Measurements from ENCODE around the gene SCAMP5.
A peak's percentile ranks its signal among the peaks of the same experiment; 100 is the strongest.

The SCAMP5 gene

DNA sequence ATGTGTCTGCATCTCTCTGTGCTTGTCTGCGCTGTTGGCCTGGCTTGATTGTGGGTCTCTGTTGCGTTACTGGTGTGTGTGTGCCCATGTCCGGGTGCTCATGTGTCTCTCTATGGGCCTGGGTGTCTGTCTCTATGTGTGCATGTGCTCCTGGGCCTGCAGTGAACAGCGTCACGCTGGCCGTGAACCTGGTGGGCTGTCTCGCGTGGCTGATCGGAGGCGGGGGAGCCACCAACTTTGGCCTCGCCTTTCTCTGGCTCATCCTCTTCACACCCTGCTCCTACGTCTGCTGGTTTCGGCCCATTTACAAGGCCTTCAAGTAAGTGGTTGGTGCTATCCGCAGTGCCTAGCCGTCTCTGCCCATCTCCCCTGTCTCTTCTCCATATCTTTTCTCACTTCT lies 21.1 kb downstream of the SCAMP5 start:
- H3K9me3 Mint-ChIP-seq: no peaks in the 10 kb centered on the region
- no peak overlapping the region for H3K4me3 Mint-ChIP-seq
- intact Hi-C loops (cut with micrococcal nuclease): no loop called here
- H3K27me3 Mint-ChIP-seq: no peaks in the 10 kb centered on the region
- no peak overlapping the region for H3K27ac Mint-ChIP-seq
- H3K36me3 Mint-ChIP-seq (ENCODE audit: low read depth): no peaks in the 10 kb centered on the region
- peaks cover 21% of the 10 kb centered on the region for H3K4me1 Mint-ChIP-seq (ENCODE audit: low read depth)

DNA sequence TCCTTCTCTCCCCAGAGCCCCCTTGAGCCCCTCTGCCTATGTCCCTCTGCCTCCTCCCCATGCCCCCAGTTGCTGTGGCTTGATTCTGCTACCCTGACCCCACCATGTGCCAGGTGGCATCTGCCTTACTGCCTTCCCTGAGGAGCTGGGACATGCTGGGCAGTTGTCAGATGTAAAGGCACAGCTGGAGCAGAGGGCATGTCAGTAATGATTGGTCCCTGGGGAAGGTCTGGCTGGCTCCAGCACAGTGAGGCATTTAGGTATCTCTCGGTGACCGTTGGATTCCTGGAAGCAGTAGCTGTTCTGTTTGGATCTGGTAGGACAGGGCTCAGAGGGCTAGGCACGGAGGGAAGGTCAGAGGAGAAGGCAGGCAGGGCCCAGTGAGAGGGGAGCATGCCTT lies 24.6 kb downstream of the SCAMP5 start:
- Mint-ChIP-seq H3K27ac (no peak overlapping the region), H3K27me3 (no peaks in the 10 kb centered on the region), H3K4me1 (ENCODE audit: low read depth) (peaks cover 31% of the 10 kb centered on the region), H3K9me3 (no peaks in the 10 kb centered on the region), H3K4me3 (no peak overlapping the region), H3K36me3 (ENCODE audit: low read depth) (peaks cover 7% of the 10 kb centered on the region)
- intact Hi-C loops (cut with micrococcal nuclease): loop anchor here (10.0 kb wide), 2 partner anchors 65 to 435 kb away; partner anchors contain the start of genes RPP25 and SIN3A

GRCh38 chr15:75021341-75021740 lies 26.0 kb downstream of the SCAMP5 start:
- intact Hi-C loops (cut with micrococcal nuclease): loop anchor here (10.0 kb wide), 2 partner anchors 67 to 433 kb away; partner anchors contain the start of genes RPP25 and SIN3A
- H3K4me3 Mint-ChIP-seq: no peak overlapping the region

GRCh38 chr15:75022783-75023180 lies 27.4 kb downstream of the SCAMP5 start:
- intact Hi-C loops (cut with micrococcal nuclease): loop anchor here (1.0 to 10.0 kb wide), 3 partner anchors 27 to 432 kb away; partner anchors contain the start of genes RPP25, SCAMP5 and SIN3A

More at GRCh38 chr15:75021341-75021740, 26.0 kb downstream of the SCAMP5 start:
- Mint-ChIP-seq H3K27me3 (no peaks in the 10 kb centered on the region), H3K27ac (peak overlapping the region; percentile 77), H3K36me3 (ENCODE audit: low read depth) (peaks cover 13% of the 10 kb centered on the region), H3K4me1 (ENCODE audit: low read depth) (peaks cover 44% of the 10 kb centered on the region), H3K9me3 (no peaks in the 10 kb centered on the region)

DNA sequence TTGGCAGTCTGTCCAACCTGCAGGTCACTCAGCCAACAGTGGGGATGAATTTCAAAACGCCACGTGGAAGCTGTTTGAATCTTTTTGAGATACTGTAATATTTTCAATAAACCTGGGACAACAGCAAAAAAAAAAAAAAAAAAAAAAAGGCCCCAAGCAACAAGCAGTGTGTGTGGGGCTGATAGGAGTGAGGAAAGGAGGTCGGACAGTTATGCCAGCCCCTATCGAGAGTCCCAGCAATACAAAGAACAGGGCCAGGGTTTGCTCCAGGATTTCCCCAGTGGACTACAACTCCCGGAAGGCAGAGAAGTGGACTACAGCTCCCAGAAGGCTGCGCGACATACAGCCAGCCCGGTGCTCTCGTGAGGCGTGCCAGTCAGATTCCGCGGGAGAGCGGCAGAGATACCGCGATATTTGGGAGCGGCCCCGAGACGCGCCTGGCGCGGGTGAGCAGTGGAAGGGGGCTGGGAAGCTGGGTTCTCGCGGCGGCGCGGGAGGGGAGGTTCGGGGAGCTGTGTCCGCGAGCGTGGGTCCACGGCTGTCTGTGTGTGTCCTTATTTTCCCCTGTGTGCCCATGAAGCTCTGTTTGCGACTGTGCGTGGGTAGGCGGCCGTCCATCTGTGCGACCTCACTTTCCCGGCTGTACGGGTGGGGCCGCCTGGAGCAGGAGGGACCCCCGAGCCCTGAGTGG lies 28.0 kb downstream of the SCAMP5 start, which contains the start of gene PPCDC:
Gene PPCDC (plus strand): TSS at position 410 of the 691 bp plus-strand sequence. CDS start 4,729 bp downstream, outside the sequence.
- Mint-ChIP-seq H3K4me1 (ENCODE audit: low read depth) (peaks cover 63% of the 10 kb centered on the region), H3K36me3 (ENCODE audit: low read depth) (peaks cover 33% of the 10 kb centered on the region), H3K9me3 (no peaks in the 10 kb centered on the region), H3K27ac (peak within 1 kb of the TSS; percentile 93), H3K4me3 (peak within 1 kb of the TSS; percentile 82), H3K27me3 (no peaks in the 10 kb centered on the region)
- intact Hi-C loops (cut with micrococcal nuclease): loop anchor here (1.0 to 10.0 kb wide), 3 partner anchors 28 to 431 kb away; partner anchors contain the start of genes RPP25, SCAMP5 and SIN3A

More at GRCh38 chr15:75022783-75023180, 27.4 kb downstream of the SCAMP5 start:
- Mint-ChIP-seq H3K4me3 (no peak overlapping the region), H3K36me3 (ENCODE audit: low read depth) (peaks cover 27% of the 10 kb centered on the region), H3K9me3 (no peaks in the 10 kb centered on the region), H3K27ac (no peak overlapping the region), H3K27me3 (no peaks in the 10 kb centered on the region), H3K4me1 (ENCODE audit: low read depth) (peaks cover 57% of the 10 kb centered on the region)

DNA sequence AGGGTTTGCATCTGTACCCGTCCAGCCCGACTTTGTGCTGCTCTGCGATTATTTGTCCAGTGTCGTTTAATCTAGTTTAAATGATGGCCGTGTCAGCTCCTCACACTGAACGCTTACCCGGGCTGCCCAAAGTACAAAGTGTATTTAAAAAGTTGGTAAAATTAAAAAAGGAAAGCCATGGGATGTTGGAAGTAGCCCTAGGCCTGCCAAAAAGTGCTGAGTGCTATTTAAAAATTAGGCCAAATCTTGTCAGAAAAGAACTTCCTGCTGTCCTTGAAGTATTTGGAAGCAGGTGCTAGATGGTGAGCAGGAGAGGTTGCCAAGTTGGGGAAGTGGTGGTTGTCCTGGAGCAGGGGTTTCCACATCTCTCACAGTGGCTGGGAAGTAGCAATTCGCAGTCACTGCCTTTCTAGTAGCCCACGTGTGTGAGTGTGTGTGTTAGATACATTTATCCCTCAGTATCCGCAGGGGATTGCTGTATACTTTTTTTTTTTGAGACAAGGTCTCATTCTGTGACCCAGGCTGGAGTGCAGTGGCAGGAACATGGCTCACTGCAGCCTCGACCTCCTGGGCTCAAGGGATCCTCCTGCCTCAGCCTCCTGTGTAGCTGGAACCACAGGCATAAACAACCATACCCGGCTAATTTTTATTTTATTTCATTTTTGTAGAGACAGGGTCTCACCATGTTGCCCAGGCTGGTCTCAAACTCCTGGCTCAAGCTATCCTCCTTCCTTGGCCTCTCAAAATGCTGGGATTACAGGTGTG lies 28.7 kb downstream of the SCAMP5 start:
- Mint-ChIP-seq H3K27me3 (no peaks in the 10 kb centered on the region), H3K4me3 (peak overlapping the region; percentile 82), H3K4me1 (ENCODE audit: low read depth) (peaks cover 65% of the 10 kb centered on the region), H3K9me3 (no peaks in the 10 kb centered on the region), H3K27ac (peak overlapping the region; percentile 93), H3K36me3 (ENCODE audit: low read depth) (peaks cover 40% of the 10 kb centered on the region)
- intact Hi-C loops (cut with micrococcal nuclease): loop anchor here (1.0 to 10.0 kb wide), 3 partner anchors 29 to 431 kb away; partner anchors contain the start of genes RPP25, SCAMP5 and SIN3A

DNA sequence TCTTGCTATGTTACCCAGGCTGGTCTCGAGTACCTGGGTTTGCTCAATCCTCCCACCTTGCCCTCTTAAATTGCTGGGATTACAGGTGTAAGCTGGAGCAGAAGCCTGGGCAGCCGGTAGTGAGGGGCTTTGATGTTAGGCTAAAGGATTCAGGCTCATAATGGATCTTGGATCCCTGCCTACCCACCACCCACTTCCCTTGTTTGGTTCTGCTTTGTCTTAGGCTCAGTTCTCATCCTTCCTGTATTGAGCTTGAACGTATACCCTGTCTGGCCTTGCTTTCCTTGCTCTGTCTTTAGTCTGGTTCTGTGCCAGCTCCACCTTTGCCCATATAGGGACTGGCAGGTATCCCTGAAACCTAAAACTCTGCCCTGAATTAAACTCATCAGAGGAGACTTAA lies 29.7 kb downstream of the SCAMP5 start:
- no peaks in the 10 kb centered on the region for H3K27me3 Mint-ChIP-seq
- H3K4me1 Mint-ChIP-seq (ENCODE audit: low read depth): peaks cover 75% of the 10 kb centered on the region
- no peaks in the 10 kb centered on the region for H3K9me3 Mint-ChIP-seq
- H3K36me3 Mint-ChIP-seq (ENCODE audit: low read depth): peaks cover 44% of the 10 kb centered on the region
- peak overlapping the region; percentile 93 for H3K27ac Mint-ChIP-seq
- intact Hi-C loops (cut with micrococcal nuclease): loop anchor here (10.0 kb wide), 2 partner anchors 70 to 430 kb away; partner anchors contain the start of genes RPP25 and SIN3A
- H3K4me3 Mint-ChIP-seq: peak overlapping the region; percentile 82

GRCh38 chr15:75025548-75026260 lies 30.3 kb downstream of the SCAMP5 start:
- H3K27ac Mint-ChIP-seq: peak overlapping the region; percentile 93
- peaks cover 80% of the 10 kb centered on the region for H3K4me1 Mint-ChIP-seq (ENCODE audit: low read depth)
- H3K36me3 Mint-ChIP-seq (ENCODE audit: low read depth): peaks cover 47% of the 10 kb centered on the region

GRCh38 chr15:75027551-75027950 lies 32.2 kb downstream of the SCAMP5 start:
- H3K9me3 Mint-ChIP-seq: no peaks in the 10 kb centered on the region
- H3K4me3 Mint-ChIP-seq: no peak overlapping the region
- peak overlapping the region; percentile 89 for H3K27ac Mint-ChIP-seq

More at GRCh38 chr15:75025548-75026260, 30.3 kb downstream of the SCAMP5 start:
- Mint-ChIP-seq H3K4me3 (no peak overlapping the region), H3K9me3 (no peaks in the 10 kb centered on the region), H3K27me3 (no peaks in the 10 kb centered on the region)
- intact Hi-C loops (cut with micrococcal nuclease): loop anchor here (10.0 kb wide), 2 partner anchors 71 to 429 kb away; partner anchors contain the start of genes RPP25 and SIN3A

GRCh38 chr15:75028991-75029377 lies 33.6 kb downstream of the SCAMP5 start:
- Mint-ChIP-seq H3K9me3 (no peaks in the 10 kb centered on the region), H3K27me3 (no peaks in the 10 kb centered on the region), H3K27ac (peak overlapping the region; percentile 89), H3K4me3 (peak overlapping the region; percentile 59), H3K4me1 (ENCODE audit: low read depth) (peaks cover 95% of the 10 kb centered on the region), H3K36me3 (ENCODE audit: low read depth) (peaks cover 58% of the 10 kb centered on the region)
- intact Hi-C loops (cut with micrococcal nuclease): loop anchor here (1.0 to 10.0 kb wide), 4 partner anchors 14 to 426 kb away; partner anchors contain the start of genes RPP25 and SIN3A

More at GRCh38 chr15:75027551-75027950, 32.2 kb downstream of the SCAMP5 start:
- Mint-ChIP-seq H3K36me3 (ENCODE audit: low read depth) (peaks cover 55% of the 10 kb centered on the region), H3K4me1 (ENCODE audit: low read depth) (peaks cover 84% of the 10 kb centered on the region), H3K27me3 (no peaks in the 10 kb centered on the region)
- intact Hi-C loops (cut with micrococcal nuclease): loop anchor here (10.0 kb wide), 2 partner anchors 73 to 427 kb away; partner anchors contain the start of genes RPP25 and SIN3A

GRCh38 chr15:75029378-75030022 lies 34.1 kb downstream of the SCAMP5 start:
- no peaks in the 10 kb centered on the region for H3K27me3 Mint-ChIP-seq
- intact Hi-C loops (cut with micrococcal nuclease): loop anchor here (1.0 to 10.0 kb wide), 5 partner anchors 13 to 425 kb away; partner anchors contain the start of genes RPP25 and SIN3A
- peak overlapping the region; percentile 89 for H3K27ac Mint-ChIP-seq
- peaks cover 96% of the 10 kb centered on the region for H3K4me1 Mint-ChIP-seq (ENCODE audit: low read depth)
- no peaks in the 10 kb centered on the region for H3K9me3 Mint-ChIP-seq
- H3K36me3 Mint-ChIP-seq (ENCODE audit: low read depth): peaks cover 59% of the 10 kb centered on the region
- H3K4me3 Mint-ChIP-seq: peak overlapping the region; percentile 59

- Mint-ChIP-seq H3K27ac (peak overlapping the region; percentile 89), H3K4me1 (ENCODE audit: low read depth) (peaks cover 97% of the 10 kb centered on the region), H3K4me3 (peak overlapping the region; percentile 59), H3K27me3 (no peaks in the 10 kb centered on the region), H3K9me3 (no peaks in the 10 kb centered on the region), H3K36me3 (ENCODE audit: low read depth) (peaks cover 59% of the 10 kb centered on the region)
- intact Hi-C loops (cut with micrococcal nuclease): loop anchor here (5.0 kb wide), 1 partner anchor 37 kb away; no protein-coding TSS in a partner anchor
These were observed 34.7 kb downstream of the SCAMP5 start for GRCh38 chr15:75030023-75030413.
